ENCODE measurements around the gene ANKRD34C. TPM values are rescaled to one million over a fixed set of nuclear protein-coding genes. Genes with fewer than 3 reads are reported as not detected.

The ANKRD34C gene
- not detected in 2 replicates for total RNA-seq

GRCh38 chr15:79282371-79283251, at the start of gene ANKRD34C:
Gene ANKRD34C (plus strand): TSS chr15:79282722. CDS start chr15:79293285, 10,563 bp downstream.

GRCh38 chr15:79310985-79311900, 28.7 kb downstream of the ANKRD34C start, which contains the start of gene TMED3:
Gene TMED3 (plus strand): TSS chr15:79311112. CDS start chr15:79311250, 138 bp downstream.

Other genes with a start within 250 kb of the ANKRD34C start
- not detected in 2 replicates for gene RASGRF1, start 191.9 kb upstream of the ANKRD34C start, total RNA-seq
- 113 and 132 TPM in 2 replicates for gene TMED3, start 28.4 kb downstream of the ANKRD34C start, total RNA-seq
- gene MINAR1, start 149.6 kb downstream of the ANKRD34C start, total RNA-seq, result 0.24 and 0.64 TPM in 2 replicates